Fibroblast of peridontal ligament (primary cell): ENCODE data around the gene CBX8.
"Not testable (repeated sequence)": the region's sequence is repeated elsewhere in the genome, so short reads cannot be mapped to it uniquely, and the experiment has no call there.

Experiments used
- DNase-seq: peaks from one replicate; pipeline ENCODE4 v3.0.0-alpha.2; 2010; ENCODE audit errors: extremely low read depth

The CBX8 gene

DNA sequence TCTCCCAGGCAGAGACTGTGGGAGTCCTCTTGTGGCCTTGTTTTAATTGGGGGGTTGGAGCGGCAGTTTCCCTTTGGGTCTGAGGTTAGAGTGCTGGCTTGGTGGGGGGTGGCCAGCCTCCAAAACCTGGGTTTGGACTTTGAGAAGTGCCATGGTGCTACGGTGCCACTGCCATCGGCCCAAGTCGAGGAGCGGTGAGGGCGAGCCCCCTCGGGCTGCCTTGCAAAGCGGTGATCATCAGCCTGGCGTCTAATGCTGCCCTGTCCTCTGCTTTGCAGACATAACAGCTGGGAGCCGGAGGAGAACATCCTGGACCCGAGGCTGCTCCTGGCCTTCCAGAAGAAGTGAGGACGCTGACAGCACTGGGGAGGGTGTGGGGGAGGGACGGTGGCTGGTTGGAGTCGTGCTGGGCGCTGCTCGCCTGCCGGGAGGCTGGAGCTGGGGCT is 17.8 kb downstream of the CBX8 start:
- DNase-seq: no peak

DNA sequence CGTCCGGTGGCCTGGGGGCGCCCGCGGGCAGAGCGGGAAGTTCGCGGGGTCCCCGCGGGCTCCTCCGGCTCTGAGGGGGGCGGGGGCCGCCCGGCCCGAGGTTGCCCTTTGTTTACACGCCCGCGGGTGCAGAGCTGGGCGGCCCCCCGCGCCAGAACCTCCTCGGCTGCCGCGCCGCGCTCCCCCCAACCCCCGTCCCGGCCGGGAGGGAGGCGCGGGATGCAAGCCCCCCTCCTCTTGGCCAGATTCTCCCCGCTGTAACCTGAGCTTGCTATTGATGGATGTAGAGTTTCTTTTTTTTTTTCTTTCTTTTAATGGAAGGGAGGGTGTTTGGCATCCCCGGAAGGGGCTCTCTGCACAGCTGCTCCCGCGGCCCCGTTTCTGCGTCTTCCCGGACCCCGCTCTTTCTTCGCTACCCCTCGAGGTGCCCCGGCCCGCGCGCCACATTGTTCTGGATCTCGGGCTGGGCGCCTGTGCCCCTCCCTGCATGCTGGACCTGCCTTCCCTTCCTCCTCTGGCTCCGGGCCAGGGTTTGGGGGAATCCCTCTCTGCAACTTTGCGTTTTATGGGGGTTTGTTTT is 18.3 kb downstream of the CBX8 start:
- no peak for DNase-seq

- no peak for DNase-seq
Measured at GRCh38 chr17:79777894-79778503, 18.9 kb downstream of the CBX8 start, which contains the start of gene CBX2. TSS of gene CBX2 (plus strand) at chr17:79778148. CDS start at chr17:79778236, 88 bp downstream.

- peak; percentile 27 for DNase-seq
Measured at GRCh38 chr17:79777120-79777893, 19.6 kb downstream of the CBX8 start.

DNA sequence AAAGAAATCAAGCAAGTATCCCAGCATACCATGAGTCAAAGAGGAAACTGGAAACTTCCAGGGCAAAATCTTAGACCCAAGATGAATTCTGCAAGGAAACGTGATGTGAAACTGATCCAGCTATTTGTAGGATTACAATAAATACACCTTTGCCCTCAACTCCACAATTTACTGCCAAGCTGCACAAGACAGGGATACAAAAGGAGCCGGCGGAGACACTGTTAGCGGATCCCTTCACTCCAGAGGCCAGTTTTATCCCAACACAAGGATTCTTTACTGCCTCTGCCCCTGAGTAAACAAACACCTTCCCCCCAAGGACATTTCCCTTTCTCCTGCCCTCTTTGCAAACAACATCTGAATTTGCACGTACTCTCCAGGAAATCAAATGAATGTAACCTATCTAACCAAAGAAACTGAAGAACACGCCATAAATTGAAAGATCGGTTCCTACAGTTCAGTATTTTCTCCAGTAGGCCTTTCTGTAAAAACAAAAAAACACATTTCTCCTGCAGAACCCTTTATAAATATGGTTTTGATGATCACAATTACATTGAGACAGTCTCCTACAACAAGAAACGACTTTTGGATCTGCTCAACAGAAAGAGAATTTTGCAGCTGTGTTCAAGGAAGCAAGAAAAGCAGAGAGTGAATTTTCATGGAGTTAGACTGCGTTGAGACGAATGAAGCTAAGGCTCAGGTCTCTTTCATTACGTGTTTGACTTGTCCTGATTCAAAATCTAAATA is 20.3 kb downstream of the CBX8 start:
- peak; percentile 16 for DNase-seq

GRCh38 chr17:79775632-79776031 is 21.2 kb downstream of the CBX8 start:
- DNase-seq: no peak

GRCh38 chr17:79774561-79774975 is 22.3 kb downstream of the CBX8 start:
- no peak for DNase-seq

- not testable (repeated sequence) for DNase-seq
Measured at GRCh38 chr17:79772726-79773125, 24.2 kb downstream of the CBX8 start.

DNA sequence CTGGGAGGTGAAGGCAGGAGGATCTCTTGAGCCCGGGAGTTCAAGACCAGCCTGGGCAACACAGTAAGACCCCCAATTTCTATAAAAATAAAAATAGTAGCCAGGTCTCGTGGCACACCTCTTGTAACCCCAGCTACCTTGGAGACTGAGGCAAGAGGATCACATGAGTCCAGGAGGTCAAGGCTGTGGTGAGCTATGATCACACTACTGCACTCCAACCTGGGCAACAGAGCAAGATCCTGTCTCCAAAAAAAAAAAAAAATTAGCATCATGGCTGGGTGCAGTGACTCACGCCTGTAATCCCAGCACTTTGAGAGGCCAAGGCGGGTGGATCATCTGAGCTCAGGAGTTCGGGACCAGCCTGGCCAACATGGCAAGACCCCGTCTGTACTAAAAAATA is 25.6 kb downstream of the CBX8 start:
- no peak for DNase-seq

DNA sequence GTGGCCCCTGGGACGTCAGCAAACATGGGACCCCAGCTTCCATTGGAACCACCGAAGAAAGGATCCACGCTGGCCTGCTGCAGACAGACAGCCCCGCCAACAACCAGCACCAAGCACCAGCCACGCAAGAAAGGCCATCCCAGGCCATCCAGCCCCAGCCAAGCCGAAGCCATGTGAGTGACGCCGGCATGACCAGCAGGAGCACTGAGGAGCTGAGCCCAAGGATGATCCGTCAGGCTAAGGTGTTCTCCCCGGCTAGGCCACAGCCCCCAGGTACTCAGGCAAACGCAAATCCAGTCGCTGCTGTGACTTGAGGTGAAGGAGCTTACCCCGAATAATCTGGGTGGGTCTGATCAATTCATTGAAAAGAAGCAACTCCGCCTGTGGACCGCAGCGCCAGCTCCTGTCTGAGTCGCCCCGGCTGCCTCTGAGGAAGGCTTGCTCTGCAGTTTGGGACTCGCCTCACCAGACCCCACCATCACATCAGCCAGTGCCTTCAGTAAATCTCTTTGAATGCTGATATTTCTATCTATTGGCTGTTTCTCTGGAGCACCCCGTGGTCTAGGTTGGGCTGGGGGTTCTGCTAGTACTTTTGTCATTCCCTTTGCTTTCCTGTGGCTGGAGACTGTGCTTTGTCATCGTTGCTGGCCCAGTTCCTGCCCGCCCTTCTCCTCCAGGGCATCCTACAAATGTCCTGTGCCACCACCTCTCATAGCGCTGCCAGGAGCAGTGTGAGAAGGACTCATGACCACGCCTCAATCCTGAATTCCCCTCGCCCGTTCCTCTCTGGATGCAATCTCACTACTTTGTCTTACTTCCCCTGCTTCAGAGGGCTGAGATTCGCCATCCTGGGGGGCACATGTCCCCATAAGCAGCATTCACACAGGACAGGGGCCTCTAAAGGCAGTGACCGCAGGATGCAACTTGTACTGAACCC is 27.0 kb downstream of the CBX8 start:
- DNase-seq: no peak

DNA sequence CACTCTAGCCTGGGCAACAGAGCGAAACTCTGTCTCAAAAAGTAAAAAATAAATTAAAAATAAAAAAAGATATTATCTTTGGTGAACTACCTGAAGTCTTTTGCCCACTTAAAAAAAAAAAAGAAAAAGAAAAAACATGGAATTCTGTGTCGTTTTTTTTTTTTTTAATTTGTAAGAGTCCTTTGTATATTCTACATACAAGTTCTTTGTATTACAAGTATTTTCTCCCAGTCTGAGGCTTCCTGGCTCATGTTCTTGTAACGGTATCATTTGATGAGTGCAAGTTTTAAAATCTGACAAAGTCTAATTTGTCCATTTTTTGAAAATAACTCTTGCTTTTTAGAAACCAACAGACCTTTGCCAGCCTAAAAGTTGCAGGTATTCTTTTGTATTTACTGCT is 31.2 kb downstream of the CBX8 start:
- no peak for DNase-seq

GRCh38 chr17:79761894-79762589 is 34.8 kb downstream of the CBX8 start:
- DNase-seq: no peak

DNA sequence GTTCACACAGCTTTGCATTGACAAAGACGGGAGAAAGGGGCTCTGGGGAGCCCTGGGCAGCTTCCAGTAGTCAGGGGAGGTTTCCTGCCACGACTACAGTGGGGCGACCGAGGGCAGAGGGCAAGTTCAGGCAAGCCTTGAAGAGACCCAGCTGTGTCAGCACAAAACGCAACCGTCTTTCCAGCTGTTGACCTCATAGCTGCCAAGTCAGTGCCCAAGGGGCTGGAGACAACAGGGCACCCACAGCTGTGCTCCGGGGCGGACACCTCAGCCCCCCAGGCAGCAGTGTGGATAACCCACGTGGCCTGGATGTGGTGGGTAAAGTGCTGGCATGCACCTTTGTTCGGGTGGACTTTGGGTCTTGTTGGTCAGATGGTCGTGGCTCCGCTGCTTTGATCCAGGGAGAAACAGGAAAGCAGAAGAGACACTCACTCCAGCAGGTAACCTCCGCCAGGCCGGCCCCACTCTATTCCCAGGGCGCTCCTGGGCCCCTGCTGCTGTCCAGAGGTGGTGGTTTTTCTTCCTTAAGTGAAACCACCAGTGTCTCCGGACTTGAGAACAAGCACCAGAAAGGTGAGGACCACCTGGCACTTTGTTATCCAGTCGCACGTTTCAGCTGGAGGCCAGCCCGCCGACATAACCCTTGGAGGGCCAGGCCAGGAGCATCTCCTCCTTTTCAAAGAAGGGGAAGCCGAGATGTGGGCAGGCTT is 36.5 kb downstream of the CBX8 start:
- DNase-seq: no peak

DNA sequence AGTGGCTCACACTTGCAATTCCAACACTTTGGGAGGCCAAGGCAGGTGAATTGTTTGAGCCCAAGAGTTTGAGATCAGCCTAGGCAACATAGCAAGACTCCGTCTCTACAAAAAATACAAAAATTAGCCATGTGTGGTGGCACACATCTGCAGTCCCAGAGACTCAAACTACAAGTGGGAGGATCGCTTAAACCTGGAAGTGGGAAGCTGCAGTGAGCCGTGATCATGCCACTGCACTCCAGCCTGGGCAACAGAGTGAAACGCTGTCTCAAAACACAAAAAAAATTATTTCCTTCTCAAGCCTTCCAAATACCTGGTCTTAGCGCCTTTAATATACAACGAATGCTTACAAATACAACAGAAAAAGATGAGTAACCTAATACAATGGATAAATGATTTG is 38.6 kb downstream of the CBX8 start:
- no peak for DNase-seq

- DNase-seq: no peak
Measured at GRCh38 chr17:79757140-79757745, 39.6 kb downstream of the CBX8 start.

DNA sequence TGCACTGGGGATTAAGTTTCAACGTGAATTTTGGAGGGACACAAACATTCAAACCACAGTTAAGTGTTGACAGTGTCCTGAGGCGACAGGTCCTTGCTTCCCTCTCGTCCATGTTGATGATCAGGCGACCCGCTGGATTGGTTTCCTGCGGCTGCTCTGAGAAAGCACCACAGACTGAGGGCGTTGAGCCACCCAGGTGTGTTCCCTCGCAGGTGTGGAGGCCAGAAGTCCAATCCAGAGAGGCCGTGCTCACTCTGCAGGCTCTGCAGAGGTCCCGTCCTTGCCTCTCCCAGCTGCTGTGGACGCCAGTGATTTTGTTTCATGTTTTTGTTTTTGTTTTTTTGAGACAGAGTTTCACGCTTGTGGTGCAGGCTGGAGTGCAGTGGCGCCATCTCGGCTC is 41.3 kb downstream of the CBX8 start:
- no peak for DNase-seq

- not testable (repeated sequence) for DNase-seq
Measured at GRCh38 chr17:79754903-79755302, 42.0 kb downstream of the CBX8 start.

DNA sequence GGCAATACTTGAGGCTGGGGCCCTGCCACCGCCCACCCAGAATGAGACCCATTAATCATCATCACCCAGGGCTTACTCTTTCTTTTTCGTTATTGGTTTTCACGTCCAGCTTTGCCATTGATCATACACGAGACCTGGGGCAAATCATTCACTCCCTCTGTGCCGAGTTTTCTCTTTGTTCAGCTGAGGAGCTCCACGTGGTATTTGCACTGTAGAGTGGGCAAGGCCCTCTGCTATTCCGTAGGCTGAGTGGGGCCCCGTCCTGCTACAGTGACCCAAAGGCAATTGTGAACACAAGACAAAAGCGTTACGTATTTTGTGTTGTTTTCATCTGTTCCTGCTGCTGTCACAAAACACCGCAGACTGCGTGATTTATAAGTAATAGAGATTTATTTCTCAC is 42.5 kb downstream of the CBX8 start:
- no peak for DNase-seq

DNA sequence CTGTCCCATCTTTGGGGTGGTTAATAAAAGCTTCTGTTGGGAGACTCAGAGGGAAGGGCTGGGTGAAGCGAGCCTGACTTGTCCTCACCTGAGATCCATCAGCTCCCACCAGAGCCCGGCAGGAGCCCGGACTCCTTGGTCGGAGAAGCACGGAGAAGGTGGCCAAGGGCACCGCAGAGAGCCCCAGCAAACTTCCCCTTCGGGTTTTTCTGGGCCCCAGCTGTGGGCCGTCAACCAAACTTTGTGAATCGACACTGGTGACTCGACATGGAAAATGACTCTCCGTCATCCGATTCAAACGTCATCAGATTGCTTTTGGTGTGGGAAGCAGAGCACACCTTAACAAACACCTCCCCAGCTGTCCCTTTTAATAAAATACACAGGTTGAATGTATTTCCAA is 44.7 kb downstream of the CBX8 start:
- DNase-seq: no peak
